ENCODE data around the gene ZC3H13.

The ZC3H13 gene

DNA sequence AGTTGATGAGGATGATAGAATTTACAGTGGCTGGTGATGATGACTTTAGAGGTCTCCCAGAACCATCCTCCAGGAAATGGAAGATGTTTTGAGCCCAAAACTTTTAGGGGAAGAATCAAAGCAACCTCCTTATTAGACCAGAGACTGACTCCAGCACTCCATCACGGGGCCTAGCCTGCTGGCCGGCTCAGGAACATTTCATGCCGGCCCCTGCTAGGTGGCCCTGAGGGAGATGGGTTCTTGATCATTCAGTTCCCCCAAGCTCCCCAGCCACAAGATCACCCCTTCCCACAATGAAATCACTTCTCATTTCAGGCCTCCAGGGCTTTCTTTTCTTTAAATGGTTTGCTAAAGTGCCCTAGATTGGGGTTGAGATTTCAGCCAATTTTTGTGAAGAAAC, 121.3 kb downstream of the ZC3H13 start:
- no peak overlapping the region for H3K4me3 ChIP-seq (replicated peaks; ENCODE audit: low read depth, low read length)
- TF ChIP-seq, protein P1, sequence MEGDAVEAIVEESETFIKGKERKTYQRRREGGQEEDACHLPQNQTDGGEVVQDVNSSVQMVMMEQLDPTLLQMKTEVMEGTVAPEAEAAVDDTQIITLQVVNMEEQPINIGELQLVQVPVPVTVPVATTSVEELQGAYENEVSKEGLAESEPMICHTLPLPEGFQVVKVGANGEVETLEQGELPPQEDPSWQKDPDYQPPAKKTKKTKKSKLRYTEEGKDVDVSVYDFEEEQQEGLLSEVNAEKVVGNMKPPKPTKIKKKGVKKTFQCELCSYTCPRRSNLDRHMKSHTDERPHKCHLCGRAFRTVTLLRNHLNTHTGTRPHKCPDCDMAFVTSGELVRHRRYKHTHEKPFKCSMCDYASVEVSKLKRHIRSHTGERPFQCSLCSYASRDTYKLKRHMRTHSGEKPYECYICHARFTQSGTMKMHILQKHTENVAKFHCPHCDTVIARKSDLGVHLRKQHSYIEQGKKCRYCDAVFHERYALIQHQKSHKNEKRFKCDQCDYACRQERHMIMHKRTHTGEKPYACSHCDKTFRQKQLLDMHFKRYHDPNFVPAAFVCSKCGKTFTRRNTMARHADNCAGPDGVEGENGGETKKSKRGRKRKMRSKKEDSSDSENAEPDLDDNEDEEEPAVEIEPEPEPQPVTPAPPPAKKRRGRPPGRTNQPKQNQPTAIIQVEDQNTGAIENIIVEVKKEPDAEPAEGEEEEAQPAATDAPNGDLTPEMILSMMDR (IDR thresholded peaks at IDR 0.05; ENCODE audit: low read depth, low read length, missing control alignments) = no peak
- DNase-seq (ENCODE audit: extremely low read depth, low read depth) = no peak

DNA sequence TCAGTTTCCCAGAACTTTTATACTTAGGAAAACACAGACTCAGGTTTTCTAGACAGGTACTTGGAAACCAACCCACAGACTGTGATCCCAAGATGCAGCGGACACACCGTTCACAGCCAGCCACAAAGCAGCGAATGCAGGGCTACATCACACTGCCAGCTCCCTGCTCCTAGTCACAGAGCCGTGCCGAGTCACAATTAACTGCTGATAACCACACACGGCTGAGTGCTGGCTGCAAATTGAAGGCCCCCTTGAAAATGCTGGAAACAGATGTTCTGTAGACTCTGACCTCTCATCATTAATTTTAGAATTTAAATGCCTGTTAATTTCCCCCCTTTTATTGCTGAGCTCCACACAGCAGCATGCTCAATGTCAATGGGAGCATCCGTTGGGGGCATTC, 122.4 kb downstream of the ZC3H13 start:
- no peak for DNase-seq (ENCODE audit: extremely low read depth, low read depth)
- H3K4me3 ChIP-seq (replicated peaks; ENCODE audit: low read depth, low read length) = no peak overlapping the region
- TF ChIP-seq, protein P1 (IDR thresholded peaks at IDR 0.05; ENCODE audit: low read depth, low read length, missing control alignments) = no peak

DNA sequence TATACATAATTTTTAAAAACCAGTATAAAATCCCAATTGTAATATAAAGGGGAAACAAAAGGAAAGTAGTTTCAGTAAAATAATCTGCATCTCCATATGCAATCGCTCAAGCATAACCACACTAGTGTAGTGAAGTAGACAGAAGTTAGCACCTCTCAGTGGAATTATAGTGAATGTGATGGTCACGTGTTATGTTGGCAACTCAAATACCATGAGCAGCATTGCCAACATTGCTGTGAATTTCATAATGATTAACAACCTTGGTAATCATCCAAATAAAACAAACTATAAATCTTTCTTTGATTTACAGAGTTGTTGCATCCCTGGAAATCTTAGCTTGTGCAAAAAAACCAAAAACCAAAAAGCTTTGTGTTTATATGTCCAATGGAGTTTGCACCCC, 123.7 kb downstream of the ZC3H13 start:
- no peak for DNase-seq (ENCODE audit: extremely low read depth, low read depth)
- TF ChIP-seq, protein P1 (IDR thresholded peaks at IDR 0.05; ENCODE audit: low read depth, low read length, missing control alignments) = no peak
- H3K4me3 ChIP-seq (replicated peaks; ENCODE audit: low read depth, low read length) = no peak overlapping the region

DNA sequence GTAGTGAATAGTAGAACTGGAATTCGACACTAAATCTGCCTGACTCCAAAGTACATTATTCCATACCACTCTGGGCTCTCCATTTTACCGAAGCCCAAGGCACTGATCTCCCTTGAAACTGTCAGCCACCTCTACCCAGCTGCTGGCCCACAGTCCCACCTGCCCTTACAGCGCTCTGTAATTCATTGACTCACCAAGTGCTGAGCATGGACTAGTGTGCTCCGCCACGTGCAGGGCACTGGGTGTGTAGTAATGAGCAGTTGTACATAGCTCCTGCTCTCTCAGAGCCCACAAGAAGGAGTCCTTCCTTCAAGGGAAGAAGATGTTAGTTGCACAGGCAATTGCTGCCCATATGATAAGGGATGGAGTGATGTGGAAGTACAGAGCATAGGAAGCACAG, 124.4 kb downstream of the ZC3H13 start:
- no peak for DNase-seq (ENCODE audit: extremely low read depth, low read depth)
- TF ChIP-seq, protein P1 (IDR thresholded peaks at IDR 0.05; ENCODE audit: low read depth, low read length, missing control alignments) = no peak
- no peak overlapping the region for H3K4me3 ChIP-seq (replicated peaks; ENCODE audit: low read depth, low read length)

GRCh38 chr13:45926741-45927140, 125.8 kb downstream of the ZC3H13 start:
- TF ChIP-seq, protein P1 (IDR thresholded peaks at IDR 0.05; ENCODE audit: low read depth, low read length, missing control alignments) = no peak
- H3K4me3 ChIP-seq (replicated peaks; ENCODE audit: low read depth, low read length) = no peak overlapping the region
- DNase-seq (ENCODE audit: extremely low read depth, low read depth) = no peak

DNA sequence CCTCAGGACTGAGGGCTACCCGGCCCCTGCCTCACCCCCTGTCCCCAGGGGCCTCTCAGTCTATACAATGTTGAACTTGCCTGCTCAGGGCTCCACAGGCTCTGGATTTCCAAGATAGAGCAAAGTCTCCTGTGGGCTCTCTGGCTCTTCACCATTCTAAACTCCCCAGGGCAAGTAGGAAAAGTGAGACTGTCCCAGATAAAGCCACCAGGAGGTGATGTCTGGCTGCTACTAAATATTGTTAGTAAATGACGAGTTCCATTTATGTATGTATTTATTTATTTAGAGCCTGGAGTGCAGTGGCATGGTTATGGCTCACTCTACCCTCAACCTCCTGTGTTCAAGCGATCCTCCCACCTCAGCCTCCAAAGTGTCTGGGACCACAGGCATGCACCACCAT, 127.4 kb downstream of the ZC3H13 start:
- no peak overlapping the region for H3K4me3 ChIP-seq (replicated peaks; ENCODE audit: low read depth, low read length)
- no peak for DNase-seq (ENCODE audit: extremely low read depth, low read depth)
- TF ChIP-seq, protein P1 (IDR thresholded peaks at IDR 0.05; ENCODE audit: low read depth, low read length, missing control alignments) = no peak

- no peak overlapping the region for H3K4me3 ChIP-seq (replicated peaks; ENCODE audit: low read depth, low read length)
Measured at GRCh38 chr13:45921162-45921736, 131.3 kb downstream of the ZC3H13 start.

More at GRCh38 chr13:45921162-45921736, 131.3 kb downstream of the ZC3H13 start:
- TF ChIP-seq, protein P1 (IDR thresholded peaks at IDR 0.05; ENCODE audit: low read depth, low read length, missing control alignments) = no peak
- no peak for DNase-seq (ENCODE audit: extremely low read depth, low read depth)
